Liver (tissue), 9 donors: ENCODE results near the gene SLC38A2. TPM values are rescaled to one million over a fixed set of nuclear protein-coding genes. Genes with fewer than 3 reads are reported as not detected.

ENCODE experiments used
- DNase-seq: peaks from one replicate; pipeline ENCODE4 v3.0.0-alpha.2; 2017; ENCODE audit warnings: low spot score
- H3K27ac ChIP-seq, 2 donors: one replicate each; pipeline ENCODE4 v1.7.0; 2013; ENCODE audit warnings: inconsistent platforms in 2 of 2, low read length in 2 of 2, control low read depth in 1 of 2, low read depth in 1 of 2, mild to moderate bottlenecking in 1 of 2
- H3K27me3 ChIP-seq, 4 donors: one replicate each; pipeline versions ENCODE4 v1.6.1 to v1.7.0; 2013; ENCODE audit warnings: low read length in 3 of 4, inconsistent platforms in 1 of 4, mild to moderate bottlenecking in 1 of 4, moderate library complexity in 1 of 4; ENCODE audit not compliant: control insufficient read depth in 4 of 4, insufficient read depth in 4 of 4
- H3K36me3 ChIP-seq, 4 donors: one replicate each; pipeline versions ENCODE4 v1.6.1 to v1.7.0; 2013; ENCODE audit warnings: low read length in 3 of 4, mild to moderate bottlenecking in 3 of 4, low read depth in 1 of 4, moderate library complexity in 1 of 4; ENCODE audit not compliant: control insufficient read depth in 4 of 4, insufficient read depth in 3 of 4
- H3K4me1 ChIP-seq, 4 donors: one replicate each; pipeline versions ENCODE4 v1.6.1 to v1.7.0; 2013; ENCODE audit warnings: low read length in 3 of 4, mild to moderate bottlenecking in 3 of 4, moderate library complexity in 1 of 4; ENCODE audit not compliant: control insufficient read depth in 4 of 4, insufficient read depth in 4 of 4
- H3K4me3 ChIP-seq, 3 donors: one replicate each; pipeline versions ENCODE4 v1.6.1 to v1.7.0; 2013; ENCODE audit warnings: low read length in 3 of 3, control low read depth in 1 of 3, low read depth in 1 of 3, mild to moderate bottlenecking in 1 of 3
- H3K9ac ChIP-seq, 2 donors: one replicate each; pipeline ENCODE4 v1.7.0; 2013; ENCODE audit warnings: low read length in 2 of 2, mild to moderate bottlenecking in 2 of 2, moderate library complexity in 2 of 2, control low read depth in 1 of 2, low read depth in 1 of 2
- H3K9me3 ChIP-seq, 4 donors: one replicate each; pipeline versions ENCODE4 v1.6.1 to v1.7.0; 2013; ENCODE audit warnings: low read length in 3 of 4; ENCODE audit not compliant: control insufficient read depth in 4 of 4
- EGR1 ChIP-seq, 2 donors: IDR thresholded peaks; 2 replicates each; pipeline ENCODE4 v1.6.1; 2016 to 2018; ENCODE audit warnings: antibody characterized with exemption in 2 of 2, low read depth in 2 of 2
- FOXA1 ChIP-seq: IDR thresholded peaks from 2 replicates; pipeline ENCODE4 v1.6.1; 2016; ENCODE audit warnings: antibody characterized with exemption
- FOXA2 ChIP-seq: IDR thresholded peaks from 2 replicates; pipeline ENCODE4 v1.6.1; 2016; ENCODE audit warnings: antibody characterized with exemption
- GABPA ChIP-seq, 2 donors: IDR thresholded peaks in 1 of 2; conservative IDR thresholded peaks in 1 of 2; 2 replicates each; pipeline ENCODE4 v1.6.1; 2016; ENCODE audit warnings: antibody characterized with exemption in 2 of 2, mild to moderate bottlenecking in 1 of 2, moderate library complexity in 1 of 2
- HNF4A ChIP-seq, 2 donors: conservative IDR thresholded peaks; 2 replicates each; pipeline ENCODE4 v1.6.1; 2016; ENCODE audit warnings: antibody characterized with exemption in 2 of 2, mild to moderate bottlenecking in 2 of 2
- HNF4G ChIP-seq: IDR thresholded peaks from 2 replicates; pipeline ENCODE4 v1.6.1; 2016; ENCODE audit warnings: antibody characterized with exemption
- JUND ChIP-seq, 2 donors: IDR thresholded peaks; 2 replicates each; pipeline ENCODE4 v1.6.1; 2016; ENCODE audit warnings: antibody characterized with exemption in 2 of 2
- MAX ChIP-seq: IDR thresholded peaks from 2 replicates; pipeline ENCODE4 v1.6.1; 2016; ENCODE audit warnings: antibody characterized with exemption
- NR2F2 ChIP-seq: IDR thresholded peaks from 2 replicates; pipeline ENCODE4 v1.6.1; 2016; ENCODE audit warnings: antibody characterized with exemption
- REST ChIP-seq: IDR thresholded peaks from 2 replicates; pipeline ENCODE4 v1.6.1; 2016; ENCODE audit warnings: antibody characterized with exemption, mild to moderate bottlenecking
- RXRA ChIP-seq, 2 donors: IDR thresholded peaks; 2 replicates each; pipeline ENCODE4 v1.6.1; 2017 to 2018; ENCODE audit warnings: antibody characterized with exemption in 2 of 2, mild to moderate bottlenecking in 1 of 2
- SP1 ChIP-seq: IDR thresholded peaks from 2 replicates; pipeline ENCODE4 v1.6.1; 2018; ENCODE audit warnings: antibody characterized with exemption, mild to moderate bottlenecking
- YY1 ChIP-seq: IDR thresholded peaks from 2 replicates; pipeline ENCODE4 v1.6.1; 2016; ENCODE audit warnings: antibody characterized with exemption, mild to moderate bottlenecking
- WGBS: extraction: QIAGEN DNeasy Blood & Tissue Kit; methylation state at CpG from one replicate; pipeline ENCODE4 v1.1.7; 2013; 5-methylcytosine and 5-hydroxymethylcytosine counted together
- polyA plus RNA-seq, 2 donors: library from polyadenylated mRNA; stranded (reverse) in 1 of 2; unstranded in 1 of 2; fragments of 200-250 nt in 1 of 2; fragments of >200 nt in 1 of 2; fragmentation: Nextera tagmentation in 1 of 2; extraction: Ambion mirVana in 1 of 2; gene quantifications; one replicate each; pipeline versions ENCODE4 v1.2.1 to v1.2.3, GENCODE V29; 2013 to 2015
- total RNA-seq, 2 donors: library from RNA; depleted of rRNA; stranded (reverse); fragments of >200 nt; gene quantifications; one replicate each; pipeline ENCODE4 v1.2.3, GENCODE V29; 2014
- TF ChIP-seq, protein P1 (sequence below): IDR thresholded peaks from 2 replicates; pipeline ENCODE4 v1.6.1; 2016; ENCODE audit warnings: antibody characterized with exemption
- TF ChIP-seq, protein P2 (sequence below): IDR thresholded peaks from 2 replicates; pipeline ENCODE4 v1.6.1; 2016; ENCODE audit warnings: antibody characterized with exemption
- donor health status: healthy.
- donor health status: healthy.
- donor health status: healthy.
- donor health status: healthy.
- donor health status: healthy.

The SLC38A2 gene
- total and polyA plus RNA-seq, 4 donors: 50.6 to 472 (median 97.4) TPM

DNA sequence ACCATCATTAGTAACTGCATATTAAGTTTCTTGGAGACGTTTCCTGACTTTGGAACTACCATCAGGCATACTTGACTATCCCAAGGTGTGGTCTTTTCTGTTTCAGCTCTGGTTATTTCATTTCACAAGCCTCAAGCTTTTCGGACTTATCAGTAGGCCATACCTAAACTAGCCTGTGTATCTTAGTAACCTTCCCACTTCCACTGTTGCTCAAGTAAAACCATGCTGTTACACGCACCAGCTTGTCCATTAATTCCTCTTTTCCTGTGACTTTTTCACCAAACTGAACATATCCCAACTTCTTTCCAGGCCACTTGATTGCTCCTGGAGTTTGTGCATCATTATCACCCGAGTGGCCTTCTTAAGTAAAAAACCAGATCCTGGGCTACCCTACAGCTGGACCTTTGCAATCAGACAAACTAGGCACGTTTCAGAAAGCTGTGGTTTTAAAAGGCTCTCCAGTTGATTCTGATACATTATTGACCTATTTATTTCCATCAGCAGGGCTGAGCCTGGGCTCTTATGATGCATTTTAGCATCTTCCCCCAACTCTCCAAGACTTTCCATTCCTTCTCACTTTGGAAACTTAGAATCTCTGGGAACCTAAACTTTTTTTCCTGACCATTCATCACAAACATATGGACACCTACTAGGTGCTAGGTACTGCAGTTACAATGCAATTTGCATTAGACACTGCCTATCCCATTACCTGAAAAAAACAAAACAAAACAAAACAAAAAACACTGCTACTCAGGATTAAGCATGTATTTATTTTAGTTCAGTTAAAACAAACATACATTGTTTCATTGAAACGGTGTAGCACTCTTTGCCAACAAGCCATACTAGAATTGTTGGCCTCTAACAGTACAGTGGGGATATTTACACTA lies 14.9 kb downstream of the SLC38A2 start:
- Histone ChIP-seq H3K27me3 (no peaks in the 10 kb centered on the region), H3K4me1 (peaks cover 0 to 8% (median 0%) of the 10 kb centered on the region in 4 donors), H3K9me3 (no peaks in the 10 kb centered on the region), H3K9ac (no peak overlapping the region), H3K27ac (peak overlapping the region; percentile 2 to 13), H3K36me3 (peaks cover 8 to 39% (median 36%) of the 10 kb centered on the region in 4 donors), H3K4me3 (no peak overlapping the region)
- 31% methylated on average over 6 of the region's 6 CpGs for WGBS
- no peak for DNase-seq
- TF ChIP-seq JUND (IDR thresholded peaks at IDR 0.05) (peak in 1 of 2 donors; percentile 43), GABPA (IDR thresholded peaks at IDR 0.05 in 1 of 2, conservative IDR thresholded peaks at IDR 0.05 in 1 of 2) (peak in 1 of 2 donors; percentile 14), SP1 (no peak), EGR1 (IDR thresholded peaks at IDR 0.05; ENCODE audit: low read depth in 2 of 2) (peak in 1 of 2 donors; percentile 1), RXRA (IDR thresholded peaks at IDR 0.05) (peak in 1 of 2 donors; percentile 31)

DNA sequence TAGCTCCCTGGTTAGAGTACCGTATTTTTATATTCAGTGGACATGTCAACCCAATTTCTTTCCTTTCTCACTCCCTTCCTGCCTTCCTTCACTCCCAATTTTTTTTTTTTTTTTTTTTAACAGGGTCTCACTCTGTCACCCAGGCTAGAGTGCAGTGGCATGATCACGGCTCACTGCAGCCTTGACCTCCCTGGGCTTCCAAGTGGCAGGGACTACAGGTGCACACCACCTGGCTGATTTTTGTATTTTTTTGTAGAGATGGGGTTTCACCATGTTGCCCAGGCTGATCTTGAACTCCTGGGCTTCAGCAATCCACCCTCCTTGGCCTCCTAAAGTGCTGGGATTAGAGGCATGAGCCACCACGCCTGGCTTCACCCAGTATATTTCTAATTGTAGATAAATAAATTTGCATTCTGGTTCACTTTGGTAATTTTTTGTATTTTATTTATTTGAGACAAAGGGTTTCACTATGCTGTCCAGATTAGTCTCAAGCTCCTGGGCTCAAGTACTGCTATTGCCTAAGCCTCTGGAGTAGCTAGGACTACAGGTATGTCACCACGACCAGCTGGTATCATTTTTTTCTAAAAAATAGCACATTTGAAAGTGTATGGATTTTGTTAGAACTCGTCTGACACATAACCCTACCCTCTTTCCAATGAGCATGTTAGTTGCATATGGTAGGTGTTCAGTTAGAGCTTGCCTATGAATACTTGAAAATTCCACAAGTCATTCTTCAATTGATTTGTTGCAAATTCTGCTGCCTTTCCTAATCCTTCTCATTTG lies 15.7 kb downstream of the SLC38A2 start:
- WGBS: 50% methylated on average over 5 of the region's 5 CpGs
- Histone ChIP-seq H3K36me3 (peaks cover 8 to 31% (median 28%) of the 10 kb centered on the region in 4 donors), H3K4me1 (peaks cover 0 to 8% (median 0%) of the 10 kb centered on the region in 4 donors), H3K4me3 (no peak overlapping the region), H3K9me3 (no peaks in the 10 kb centered on the region), H3K27me3 (no peaks in the 10 kb centered on the region), H3K27ac (peak overlapping the region; percentile 13 to 18), H3K9ac (no peak overlapping the region)
- no peak for DNase-seq
- TF ChIP-seq EGR1 (IDR thresholded peaks at IDR 0.05; ENCODE audit: low read depth in 2 of 2) (peak in 1 of 2 donors; percentile 14), MAX (no peak), SP1 (peak; percentile 3)
- TF ChIP-seq, protein P1, sequence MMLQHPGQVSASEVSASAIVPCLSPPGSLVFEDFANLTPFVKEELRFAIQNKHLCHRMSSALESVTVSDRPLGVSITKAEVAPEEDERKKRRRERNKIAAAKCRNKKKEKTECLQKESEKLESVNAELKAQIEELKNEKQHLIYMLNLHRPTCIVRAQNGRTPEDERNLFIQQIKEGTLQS: no peak

- H3K9me3 ChIP-seq: no peaks in the 10 kb centered on the region
- no peaks in the 10 kb centered on the region for H3K27me3 ChIP-seq
- WGBS: 52% methylated on average over 1 of the region's 1 CpG
- no peaks in the 10 kb centered on the region for H3K4me1 ChIP-seq
- no peak overlapping the region for H3K4me3 ChIP-seq
- H3K9ac ChIP-seq: no peak overlapping the region
- no peak overlapping the region for H3K27ac ChIP-seq
- peaks cover 3 to 12% (median 9%) of the 10 kb centered on the region in 4 donors for H3K36me3 ChIP-seq
- DNase-seq: no peak
- TF ChIP-seq NR2F2 (no peak), FOXA2 (no peak), RXRA (IDR thresholded peaks at IDR 0.05) (no peak), MAX (no peak), JUND (IDR thresholded peaks at IDR 0.05) (no peak), REST (no peak), YY1 (no peak), EGR1 (IDR thresholded peaks at IDR 0.05; ENCODE audit: low read depth in 2 of 2) (no peak), HNF4A (conservative IDR thresholded peaks at IDR 0.05) (no peak), SP1 (no peak), FOXA1 (no peak), HNF4G (no peak)
- TF ChIP-seq, protein P2, sequence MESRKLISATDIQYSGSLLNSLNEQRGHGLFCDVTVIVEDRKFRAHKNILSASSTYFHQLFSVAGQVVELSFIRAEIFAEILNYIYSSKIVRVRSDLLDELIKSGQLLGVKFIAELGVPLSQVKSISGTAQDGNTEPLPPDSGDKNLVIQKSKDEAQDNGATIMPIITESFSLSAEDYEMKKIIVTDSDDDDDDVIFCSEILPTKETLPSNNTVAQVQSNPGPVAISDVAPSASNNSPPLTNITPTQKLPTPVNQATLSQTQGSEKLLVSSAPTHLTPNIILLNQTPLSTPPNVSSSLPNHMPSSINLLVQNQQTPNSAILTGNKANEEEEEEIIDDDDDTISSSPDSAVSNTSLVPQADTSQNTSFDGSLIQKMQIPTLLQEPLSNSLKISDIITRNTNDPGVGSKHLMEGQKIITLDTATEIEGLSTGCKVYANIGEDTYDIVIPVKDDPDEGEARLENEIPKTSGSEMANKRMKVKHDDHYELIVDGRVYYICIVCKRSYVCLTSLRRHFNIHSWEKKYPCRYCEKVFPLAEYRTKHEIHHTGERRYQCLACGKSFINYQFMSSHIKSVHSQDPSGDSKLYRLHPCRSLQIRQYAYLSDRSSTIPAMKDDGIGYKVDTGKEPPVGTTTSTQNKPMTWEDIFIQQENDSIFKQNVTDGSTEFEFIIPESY: no peak
- TF ChIP-seq, protein P1: no peak
Measured at GRCh38 chr12:46354802-46355199, 17.8 kb downstream of the SLC38A2 start.
